Endothelial cell of umbilical vein (primary cell): ENCODE measurements around the gene INCENP. TPM values are rescaled to one million over a fixed set of nuclear protein-coding genes. Genes with fewer than 3 reads are reported as not detected.

ENCODE experiments used
- BruUV-seq: library from RNA; stranded (reverse); fragments of 400-500 nt; replicated peaks from 2 replicates; lab custom pipeline; 2021; lab: Mats Ljungman, UMichigan
- CTCF ChIA-PET: fragments of 300-600, 350-600 bp; sonication (Branson Sonifier 250); formaldehyde crosslinking; loops from one replicate; lab custom pipeline; 2021; ENCODE audit warnings: antibody characterized with exemption, inconsistent platforms; lab: Charles Lee
- POLR2A ChIA-PET: fragments of 300-600, 350-600 bp; sonication (Branson Sonifier 250); formaldehyde crosslinking; loops from one replicate; lab custom pipeline; 2021; ENCODE audit warnings: antibody characterized with exemption, inconsistent platforms; lab: Charles Lee
- DNase-seq: peaks from one replicate; pipeline ENCODE4 v3.0.0-alpha.2; 2011; ENCODE audit warnings: low read depth, low spot score
- FAIRE-seq: peaks from 2 replicates; lab custom pipeline; 2011; peaks lifted over from hg19 to GRCh38; lab: Jason Lieb, UNC
- H2AFZ ChIP-seq: 2 replicates; pipeline ENCODE4 v1.6.0; 2012; ENCODE audit warnings: low read depth, low read length, control low read depth, inconsistent platforms
- H3K27ac ChIP-seq: 2 replicates; pipeline ENCODE4 v1.5.1; 2011; ENCODE audit warnings: low read depth, mild to moderate bottlenecking, control low read depth, low read length, moderate library complexity; ENCODE audit not compliant: insufficient read depth
- H3K27me3 ChIP-seq, 2 experiments: 2 replicates each; pipeline versions ENCODE4 v1.6.0 to v1.6.1; 2011; ENCODE audit warnings: low read length in 2 of 2, mixed read lengths in 1 of 2; ENCODE audit not compliant: control insufficient read depth in 2 of 2, insufficient read depth in 2 of 2
- H3K36me3 ChIP-seq, 2 experiments: 2 replicates in 1 of 2; 3 replicates in 1 of 2; pipeline ENCODE4 v1.5.1; 2011; ENCODE audit warnings: low read length in 2 of 2, mild to moderate bottlenecking in 1 of 2, moderate library complexity in 1 of 2; ENCODE audit not compliant: control insufficient read depth in 2 of 2, insufficient read depth in 2 of 2; ENCODE audit errors: extremely low read depth in 1 of 2
- H3K4me1 ChIP-seq: 3 replicates; pipeline ENCODE4 v1.5.1; 2011; ENCODE audit warnings: mild to moderate bottlenecking, low read length; ENCODE audit not compliant: control insufficient read depth, insufficient read depth; ENCODE audit errors: extremely low read depth
- H3K4me2 ChIP-seq: 2 replicates; pipeline ENCODE4 v1.6.1; 2011; ENCODE audit warnings: low read length, control low read depth, mixed read lengths; ENCODE audit not compliant: insufficient read depth
- H3K4me3 ChIP-seq, 3 experiments: fragments of 200-600 bp in 1 of 3; sonication (generic), shearing (Covaris generic) in 1 of 3; replicated peaks in 1 of 3; 2 replicates each; pipeline ENCODE4 v1.5.1; 2011 to 2016; ENCODE audit warnings: control low read depth in 3 of 3, low read length in 3 of 3, mild to moderate bottlenecking in 2 of 3, inconsistent platforms in 1 of 3, low read depth in 1 of 3, moderate library complexity in 1 of 3; ENCODE audit not compliant: insufficient read depth in 1 of 3
- H3K79me2 ChIP-seq: 2 replicates; pipeline ENCODE4 v1.6.0; 2012; ENCODE audit warnings: low read length, inconsistent platforms; ENCODE audit not compliant: control insufficient read depth, insufficient read depth
- H3K9ac ChIP-seq: replicated peaks from 2 replicates; pipeline ENCODE3; 2011; ENCODE audit warnings: low read length, control low read depth; ENCODE audit not compliant: insufficient read depth; ENCODE audit errors: extremely low read depth
- H3K9me1 ChIP-seq: replicated peaks from 3 replicates; pipeline ENCODE4 v1.6.0; 2011; ENCODE audit warnings: mild to moderate bottlenecking, low read length; ENCODE audit not compliant: control insufficient read depth, insufficient read depth; ENCODE audit errors: extremely low read depth
- H3K9me3 ChIP-seq: replicated peaks from 2 replicates; pipeline ENCODE4 v1.5.1; 2012; ENCODE audit warnings: low read length, inconsistent platforms; ENCODE audit not compliant: control insufficient read depth, insufficient read depth
- H4K20me1 ChIP-seq: replicated peaks from 2 replicates; pipeline ENCODE3; 2011; ENCODE audit warnings: mild to moderate bottlenecking, low read length; ENCODE audit not compliant: control insufficient read depth, insufficient read depth; ENCODE audit errors: extremely low read depth
- CTCF ChIP-seq, 2 donors: IDR thresholded peaks; 1 replicate in 1 of 2; 2 replicates in 1 of 2; pipeline ENCODE4 v1.5.1; 2011; ENCODE audit warnings: low read length in 2 of 2, mild to moderate bottlenecking in 2 of 2, moderate library complexity in 2 of 2, control low read depth in 1 of 2, inconsistent platforms in 1 of 2, low read depth in 1 of 2; ENCODE audit not compliant: insufficient read depth in 1 of 2; ENCODE audit errors: extremely low read depth in 1 of 2
- EZH2 ChIP-seq: IDR thresholded peaks from 2 replicates; pipeline ENCODE4 v1.6.1; 2012; ENCODE audit warnings: borderline replicate concordance, low read depth, mild to moderate bottlenecking, moderate library complexity, low read length, inconsistent platforms; ENCODE audit not compliant: severe bottlenecking
- FOS ChIP-seq: IDR thresholded peaks from 2 replicates; pipeline ENCODE4 v1.6.1; 2011; ENCODE audit warnings: mild to moderate bottlenecking, low read length, moderate library complexity, borderline replicate concordance; ENCODE audit not compliant: insufficient read depth
- GATA2 ChIP-seq: IDR thresholded peaks from 2 replicates; pipeline ENCODE4 v1.7.0; 2011; ENCODE audit warnings: low read depth, mild to moderate bottlenecking, moderate library complexity, mixed read lengths, low read length; ENCODE audit not compliant: insufficient read length, insufficient read depth
- JUN ChIP-seq: IDR thresholded peaks from 2 replicates; pipeline ENCODE4 v1.6.1; 2011; ENCODE audit warnings: borderline replicate concordance, low read depth; ENCODE audit not compliant: insufficient read length, insufficient read depth
- MAX ChIP-seq: IDR thresholded peaks from 2 replicates; pipeline ENCODE4 v1.6.1; 2011; ENCODE audit not compliant: insufficient read depth, insufficient read length
- MYC ChIP-seq: IDR thresholded peaks from one replicate; pipeline ENCODE4 v1.6.1; 2011; ENCODE audit warnings: mild to moderate bottlenecking, low read depth, low read length
- POLR2A ChIP-seq: IDR thresholded peaks from 2 replicates; pipeline ENCODE4 v1.6.1; 2012; ENCODE audit warnings: low read depth, mild to moderate bottlenecking, control low read depth, low read length
- POLR2AphosphoS5 ChIP-seq: IDR thresholded peaks from 2 replicates; pipeline ENCODE4 v1.6.1; 2012; ENCODE audit warnings: low read depth, mild to moderate bottlenecking, control low read depth, low read length, moderate library complexity; ENCODE audit not compliant: insufficient read depth
- dilution Hi-C: fragments of 300-500 bp; cut with MboI; formaldehyde crosslinking; loops from one replicate; pipeline ENCODE4 v1.15.0; 2019; ENCODE audit warnings: low sequenced_read_pairs; ENCODE audit not compliant: extremely low pct_ligation_motif_present
- intact Hi-C: fragments of 100-400 bp; cut with micrococcal nuclease; formaldehyde crosslinking; loops from one replicate; pipeline ENCODE4 v1.10.0; 2022
- polyA plus RNA-seq, 4 experiments: library from polyadenylated mRNA; depleted of rRNA in 3 of 4; stranded (reverse) in 3 of 4; unstranded in 1 of 4; fragments of >200 nt; gene quantifications; 2 replicates each; pipeline versions ENCODE4 v1.2.1 to v1.2.3, GENCODE V29; 2011 to 2012; ENCODE audit warnings: missing spikeins in 1 of 4
- total RNA-seq: library from RNA; stranded (reverse); gene quantifications from 2 replicates; pipeline ENCODE4 v1.2.3, GENCODE V29; 2021

INCENP gene
- total and polyA plus RNA-seq, 2 donors (not counting 3 experiments of a cell fraction or from before 2014, with no cell fraction given), result 22.9 to 86.8 TPM

GRCh38 chr11:62075438-62075837 lies 48.4 kb upstream of the INCENP start:
- no peak for FAIRE-seq
- POLR2A ChIA-PET, result no interaction called here
- DNase-seq, result no peak

More at GRCh38 chr11:62075438-62075837, 48.4 kb upstream of the INCENP start:
- TF ChIP-seq MAX, result no peak
- no peak for TF ChIP-seq CTCF (IDR thresholded peaks at IDR 0.05; ENCODE audit: extremely low read depth in 1 of 2, insufficient read depth in 1 of 2, low read depth in 1 of 2, low read length in 2 of 2)
- no peak for TF ChIP-seq GATA2
- no peak for TF ChIP-seq EZH2
- no peak for TF ChIP-seq MYC
- TF ChIP-seq POLR2A, result no peak
- TF ChIP-seq POLR2AphosphoS5, result no peak
- no peak for TF ChIP-seq FOS
- TF ChIP-seq JUN, result no peak
- Histone ChIP-seq H3K27me3 (no peaks in the 10 kb centered on the region), H3K36me3 (no peaks in the 10 kb centered on the region), H2AFZ (no peak overlapping the region), H3K9me1 (no peaks in the 10 kb centered on the region), H3K4me1 (no peaks in the 10 kb centered on the region), H3K27ac (no peak overlapping the region), H3K9me3 (no peaks in the 10 kb centered on the region), H4K20me1 (peaks cover 2% of the 10 kb centered on the region), H3K4me2 (no peak overlapping the region), H3K4me3 (no peak overlapping the region), H3K79me2 (no peaks in the 10 kb centered on the region), H3K9ac (no peak overlapping the region)
- dilution Hi-C loops (no loop called here), intact Hi-C loops (no loop called here)
- no TSS peak for BruUV-seq
- CTCF ChIA-PET, result no interaction called here
